Measurements from ENCODE around the gene CALCOCO1. TPM values are rescaled to one million over a fixed set of nuclear protein-coding genes. Genes with fewer than 3 reads are reported as not detected.

The CALCOCO1 gene
- total and polyA plus RNA-seq, 9 of the 15 experiments (the other 6 are each of a cell fraction or from before 2014, with no cell fraction given), result 1.9 to 31.8 (median 11.0) TPM

DNA sequence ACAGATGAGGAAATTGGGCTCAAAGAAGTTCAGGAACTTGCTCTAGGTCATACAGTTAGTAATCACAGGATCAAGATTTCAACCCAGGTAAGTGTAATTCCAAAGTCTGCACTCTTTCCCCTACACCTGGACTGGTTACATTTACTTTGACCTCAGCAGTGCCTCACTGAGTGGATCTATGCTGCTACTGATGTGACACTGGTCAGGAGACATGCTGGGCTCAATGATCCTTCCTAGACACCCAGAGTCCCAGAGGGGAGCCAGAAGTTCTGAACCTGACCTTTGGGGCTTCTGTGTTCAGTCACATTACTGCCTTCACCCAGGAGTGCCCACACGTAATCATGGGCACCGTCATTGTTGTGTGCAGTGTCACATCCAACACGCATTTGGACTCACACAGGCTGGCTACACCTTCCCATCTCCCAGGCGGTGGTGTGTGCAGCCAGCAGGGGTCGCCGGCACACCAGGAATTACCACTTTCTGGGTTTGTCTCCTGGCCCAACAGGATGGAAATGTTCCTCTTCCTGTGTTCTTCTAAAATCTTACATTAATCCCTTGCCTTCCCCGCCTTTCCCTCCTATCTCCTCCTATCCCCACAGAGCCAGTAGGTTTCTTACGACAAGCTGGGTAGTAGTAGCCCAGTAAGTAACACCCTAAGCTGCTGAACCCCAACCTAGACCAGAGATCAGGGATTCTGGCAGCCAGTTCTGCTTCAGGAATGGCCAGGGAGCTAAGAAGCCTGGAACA lies 25.6 kb downstream of the CALCOCO1 start (continued):
- TF ChIP-seq E2F3 (CRISPR knock-in tag; IDR thresholded peaks at IDR 0.05) (no peak), SP1 (CRISPR knock-in tag; IDR thresholded peaks at IDR 0.05) (no peak), RCOR1 (IDR thresholded peaks at IDR 0.05; ENCODE audit: borderline replicate concordance in 1 of 2, low read depth in 2 of 2, low read length in 2 of 2) (0 out of 4 replicates have a peak, but pooled peaks of 1 of the 2 experiments have one; percentile 33), ZBTB8A (IDR thresholded peaks at IDR 0.05; ENCODE audit: partially characterized antibody) (no peak), SMC3 (conservative IDR thresholded peaks at IDR 0.05; ENCODE audit: insufficient read depth, low read depth, low read length) (peak; percentile 97), ZNF282 (CRISPR knock-in tag; IDR thresholded peaks at IDR 0.05) (0 out of 2 replicates have a peak, but pooled peaks have one; percentile 43), ZNF354B (CRISPR knock-in tag; IDR thresholded peaks at IDR 0.05) (no peak), CTCF (IDR thresholded peaks at IDR 0.05 in 2 of 3, conservative IDR thresholded peaks at IDR 0.05 in 1 of 3; ENCODE audit: insufficient read depth in 2 of 3, low read depth in 1 of 3, low read length in 3 of 3) (peak; percentile 97 to 99 (median 98)), NFIX (CRISPR knock-in tag; IDR thresholded peaks at IDR 0.05; ENCODE audit: low read depth) (no peak), E4F1 (CRISPR knock-in tag; IDR thresholded peaks at IDR 0.05; ENCODE audit: borderline replicate concordance) (no peak), EP400 (IDR thresholded peaks at IDR 0.05) (no peak)
- TF ChIP-seq, protein P1, sequence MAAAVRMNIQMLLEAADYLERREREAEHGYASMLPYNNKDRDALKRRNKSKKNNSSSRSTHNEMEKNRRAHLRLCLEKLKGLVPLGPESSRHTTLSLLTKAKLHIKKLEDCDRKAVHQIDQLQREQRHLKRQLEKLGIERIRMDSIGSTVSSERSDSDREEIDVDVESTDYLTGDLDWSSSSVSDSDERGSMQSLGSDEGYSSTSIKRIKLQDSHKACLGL (CRISPR knock-in tag; IDR thresholded peaks at IDR 0.05; ENCODE audit: borderline replicate concordance, poor library complexity, severe bottlenecking), result no peak
- TF ChIP-seq, protein P2, sequence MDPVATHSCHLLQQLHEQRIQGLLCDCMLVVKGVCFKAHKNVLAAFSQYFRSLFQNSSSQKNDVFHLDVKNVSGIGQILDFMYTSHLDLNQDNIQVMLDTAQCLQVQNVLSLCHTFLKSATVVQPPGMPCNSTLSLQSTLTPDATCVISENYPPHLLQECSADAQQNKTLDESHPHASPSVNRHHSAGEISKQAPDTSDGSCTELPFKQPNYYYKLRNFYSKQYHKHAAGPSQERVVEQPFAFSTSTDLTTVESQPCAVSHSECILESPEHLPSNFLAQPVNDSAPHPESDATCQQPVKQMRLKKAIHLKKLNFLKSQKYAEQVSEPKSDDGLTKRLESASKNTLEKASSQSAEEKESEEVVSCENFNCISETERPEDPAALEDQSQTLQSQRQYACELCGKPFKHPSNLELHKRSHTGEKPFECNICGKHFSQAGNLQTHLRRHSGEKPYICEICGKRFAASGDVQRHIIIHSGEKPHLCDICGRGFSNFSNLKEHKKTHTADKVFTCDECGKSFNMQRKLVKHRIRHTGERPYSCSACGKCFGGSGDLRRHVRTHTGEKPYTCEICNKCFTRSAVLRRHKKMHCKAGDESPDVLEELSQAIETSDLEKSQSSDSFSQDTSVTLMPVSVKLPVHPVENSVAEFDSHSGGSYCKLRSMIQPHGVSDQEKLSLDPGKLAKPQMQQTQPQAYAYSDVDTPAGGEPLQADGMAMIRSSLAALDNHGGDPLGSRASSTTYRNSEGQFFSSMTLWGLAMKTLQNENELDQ (CRISPR knock-in tag; IDR thresholded peaks at IDR 0.05; ENCODE audit: borderline replicate concordance), result no peak
- TF ChIP-seq, protein P3, sequence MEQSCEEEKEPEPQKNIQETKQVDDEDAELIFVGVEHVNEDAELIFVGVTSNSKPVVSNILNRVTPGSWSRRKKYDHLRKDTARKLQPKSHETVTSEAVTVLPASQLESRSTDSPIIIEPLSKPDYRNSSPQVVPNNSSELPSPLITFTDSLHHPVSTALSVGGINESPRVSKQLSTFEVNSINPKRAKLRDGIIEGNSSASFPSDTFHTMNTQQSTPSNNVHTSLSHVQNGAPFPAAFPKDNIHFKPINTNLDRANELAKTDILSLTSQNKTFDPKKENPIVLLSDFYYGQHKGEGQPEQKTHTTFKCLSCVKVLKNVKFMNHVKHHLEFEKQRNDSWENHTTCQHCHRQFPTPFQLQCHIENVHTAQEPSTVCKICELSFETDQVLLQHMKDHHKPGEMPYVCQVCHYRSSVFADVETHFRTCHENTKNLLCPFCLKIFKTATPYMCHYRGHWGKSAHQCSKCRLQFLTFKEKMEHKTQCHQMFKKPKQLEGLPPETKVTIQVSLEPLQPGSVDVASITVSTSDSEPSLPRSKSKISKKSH (CRISPR knock-in tag; IDR thresholded peaks at IDR 0.05), result no peak
- TF ChIP-seq, protein P4, sequence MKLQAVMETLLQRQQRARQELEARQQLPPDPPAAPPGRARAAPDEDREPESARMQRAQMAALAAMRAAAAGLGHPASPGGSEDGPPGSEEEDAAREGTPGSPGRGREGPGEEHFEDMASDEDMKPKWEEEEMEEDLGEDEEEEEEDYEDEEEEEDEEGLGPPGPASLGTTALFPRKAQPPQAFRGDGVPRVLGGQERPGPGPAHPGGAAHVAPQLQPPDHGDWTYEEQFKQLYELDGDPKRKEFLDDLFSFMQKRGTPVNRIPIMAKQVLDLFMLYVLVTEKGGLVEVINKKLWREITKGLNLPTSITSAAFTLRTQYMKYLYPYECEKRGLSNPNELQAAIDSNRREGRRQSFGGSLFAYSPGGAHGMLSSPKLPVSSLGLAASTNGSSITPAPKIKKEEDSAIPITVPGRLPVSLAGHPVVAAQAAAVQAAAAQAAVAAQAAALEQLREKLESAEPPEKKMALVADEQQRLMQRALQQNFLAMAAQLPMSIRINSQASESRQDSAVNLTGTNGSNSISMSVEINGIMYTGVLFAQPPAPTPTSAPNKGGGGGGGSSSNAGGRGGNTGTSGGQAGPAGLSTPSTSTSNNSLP (IDR thresholded peaks at IDR 0.05; ENCODE audit: borderline replicate concordance, low read depth, low read length), result no peak
